GM12892 (cell line): ENCODE data around the gene PHF1.
"Not testable (repeated sequence)": the region's sequence is repeated elsewhere in the genome, so short reads cannot be mapped to it uniquely, and the experiment has no call there.

Source experiments
- DNase-seq: peaks from one replicate; pipeline ENCODE4 v3.0.0; 2011; ENCODE audit not compliant: insufficient read length
- FAIRE-seq: peaks from 2 replicates; lab custom pipeline; 2011; peaks lifted over from hg19 to GRCh38; lab: Jason Lieb, UNC
- POLR2A ChIP-seq: IDR thresholded peaks from 2 replicates; pipeline ENCODE4 v1.6.1; 2011; ENCODE audit warnings: low read depth, low read length, control low read depth
- POLR2AphosphoS5 ChIP-seq: IDR thresholded peaks from 2 replicates; pipeline ENCODE4 v1.6.1; 2011; ENCODE audit warnings: low read depth, low read length, control low read depth
- TAF1 ChIP-seq: IDR thresholded peaks from 2 replicates; pipeline ENCODE4 v1.6.1; 2011; ENCODE audit warnings: low read depth, mild to moderate bottlenecking, control low read depth, low read length, borderline replicate concordance

Gene PHF1

DNA sequence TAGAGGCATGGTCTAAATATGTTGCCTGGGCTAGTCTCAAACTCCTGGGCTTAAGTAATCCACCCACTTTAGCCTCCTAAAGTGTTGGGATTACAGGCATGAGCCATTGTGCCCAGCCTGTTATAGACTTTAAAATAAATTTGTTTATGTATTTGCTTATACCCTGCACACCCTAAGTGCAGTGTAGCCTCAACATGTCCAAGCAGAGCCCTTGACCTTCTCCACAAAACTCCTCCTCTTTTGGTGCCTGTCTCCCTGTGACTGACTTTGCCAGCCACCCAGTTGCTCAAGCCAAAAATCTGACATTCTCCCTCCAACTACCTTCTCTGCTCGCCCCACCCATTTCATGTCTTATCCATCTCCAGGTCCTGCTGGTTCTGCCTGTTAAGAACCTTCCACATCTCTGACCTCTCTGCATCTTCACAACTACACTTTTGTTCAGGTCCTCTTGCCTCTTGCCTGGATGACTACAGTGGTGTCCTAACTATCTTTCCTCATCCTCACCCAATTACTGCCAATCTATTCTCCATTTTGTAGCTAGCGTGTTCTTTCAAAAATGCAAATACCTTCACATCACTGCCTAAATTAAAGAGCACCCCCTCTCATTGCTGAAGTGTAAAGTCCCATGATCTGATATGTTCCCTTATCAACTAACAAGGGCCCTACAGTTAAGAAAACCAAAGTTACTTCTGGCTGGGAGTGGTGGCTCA is 30.4 kb upstream of the PHF1 start:
- TF ChIP-seq TAF1 (no peak), POLR2A (no peak), POLR2AphosphoS5 (no peak)
- no peak for FAIRE-seq
- no peak for DNase-seq

- TF ChIP-seq POLR2AphosphoS5 (no peak), TAF1 (no peak), POLR2A (no peak)
- FAIRE-seq (no peak), DNase-seq (no peak)
Observed at GRCh38 chr6:33383427-33384185, 27.2 kb upstream of the PHF1 start.

GRCh38 chr6:33384581-33385020 is 26.2 kb upstream of the PHF1 start:
- no peak for TF ChIP-seq POLR2A
- FAIRE-seq (no peak), DNase-seq (no peak)

GRCh38 chr6:33390173-33390572 is 20.6 kb upstream of the PHF1 start:
- TF ChIP-seq TAF1, result no peak
- TF ChIP-seq POLR2A, result no peak
- TF ChIP-seq POLR2AphosphoS5, result no peak
- DNase-seq (no peak), FAIRE-seq (no peak)

DNA sequence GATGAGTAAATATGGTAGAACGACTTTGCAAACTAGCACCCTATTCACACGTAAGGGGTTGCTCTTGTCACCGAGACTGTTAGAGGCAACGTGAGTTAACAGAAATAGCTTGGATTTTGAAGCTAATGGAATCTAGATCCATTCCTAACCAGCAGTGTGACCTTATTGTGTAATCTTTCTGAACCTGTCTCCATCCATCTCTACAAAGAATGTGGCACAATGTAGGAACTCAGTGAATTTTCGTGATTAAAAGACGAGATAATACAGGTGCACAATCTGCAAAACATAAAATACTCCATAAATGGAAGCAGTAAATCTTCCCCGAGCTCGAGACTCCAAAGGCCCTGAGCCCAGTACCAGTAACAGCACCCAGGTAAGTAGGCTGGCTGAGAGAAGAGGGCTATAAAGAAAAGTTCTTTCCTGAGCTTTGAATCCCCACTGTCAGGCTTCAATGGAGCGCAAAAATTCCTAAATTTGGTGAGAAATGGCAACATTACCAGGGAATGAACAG is 20.0 kb upstream of the PHF1 start:
- DNase-seq (no peak), FAIRE-seq (peak; percentile 27)
- TF ChIP-seq POLR2AphosphoS5 (no peak), POLR2A (no peak), TAF1 (no peak)

- TF ChIP-seq POLR2AphosphoS5 (no peak), TAF1 (no peak), POLR2A (no peak)
- peak; percentile 99 for FAIRE-seq
- peak; percentile 91 for DNase-seq
Observed at GRCh38 chr6:33391278-33391921, 19.4 kb upstream of the PHF1 start, which contains the start of gene KIFC1. KIFC1 (plus strand) TSS chr6:33391823; CDS start chr6:33391986, 163 bp downstream.

DNA sequence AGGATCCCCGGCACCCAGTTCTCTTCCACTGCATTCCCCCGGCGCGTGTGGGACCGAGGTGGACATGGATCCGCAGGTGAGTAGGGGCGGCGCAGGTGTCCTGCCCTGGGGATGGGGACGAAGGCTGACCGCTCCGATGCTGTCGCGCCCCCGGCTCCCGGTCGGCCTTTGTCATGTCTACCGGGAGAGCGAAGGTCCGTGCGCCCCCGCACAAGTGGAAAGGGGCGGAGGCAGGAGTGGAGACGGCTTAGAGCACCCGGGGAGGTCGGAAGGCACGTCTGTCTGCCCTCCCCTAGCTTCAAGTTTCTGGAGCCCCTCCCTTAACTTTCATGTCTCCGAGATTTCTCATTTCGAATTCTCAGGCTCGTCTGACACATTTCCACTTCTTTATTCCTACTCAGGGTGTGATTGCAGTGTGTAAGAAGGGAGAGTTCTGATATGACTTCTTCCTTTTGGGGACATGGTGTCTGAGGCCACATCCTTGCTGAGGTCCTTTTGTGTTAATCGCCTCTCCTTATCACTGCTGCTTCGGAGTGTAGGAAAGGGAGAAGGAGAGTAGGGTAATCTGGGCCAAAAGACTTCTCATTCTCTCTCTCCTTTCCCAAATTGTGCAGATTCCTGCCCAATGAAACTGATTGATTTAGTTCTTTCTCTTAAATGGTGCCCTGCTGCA is 18.8 kb upstream of the PHF1 start:
- TF ChIP-seq TAF1 (0 out of 2 replicates have a peak, but pooled peaks have one; percentile 6), POLR2A (no peak), POLR2AphosphoS5 (peak; percentile 16; the same call in 1 of the 2 replicates)
- FAIRE-seq, result no peak
- DNase-seq, result no peak

DNA sequence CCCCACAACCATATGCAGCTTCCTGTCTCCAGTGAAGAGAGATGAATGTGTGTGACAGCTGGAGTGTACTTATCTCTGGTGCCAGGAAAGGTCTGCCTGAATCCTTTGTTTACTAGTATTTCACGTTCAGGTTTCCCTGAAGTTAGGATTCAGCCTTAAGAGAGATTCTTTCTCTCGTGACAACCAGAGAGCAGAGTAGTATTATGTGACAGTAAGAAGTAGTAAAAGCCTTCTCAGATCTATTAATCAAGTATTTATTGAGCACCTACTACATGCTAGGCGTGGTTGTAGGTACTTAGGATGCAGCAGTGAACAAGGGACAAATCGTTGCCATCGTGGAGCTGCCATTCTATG is 18.2 kb upstream of the PHF1 start:
- no peak for DNase-seq
- FAIRE-seq, result no peak
- no peak for TF ChIP-seq POLR2A
- no peak for TF ChIP-seq POLR2AphosphoS5
- no peak for TF ChIP-seq TAF1

- TF ChIP-seq POLR2A, result no peak
- TF ChIP-seq TAF1, result no peak
- no peak for TF ChIP-seq POLR2AphosphoS5
- DNase-seq (no peak), FAIRE-seq (no peak)
Observed at GRCh38 chr6:33392979-33393378, 17.8 kb upstream of the PHF1 start.

- DNase-seq, result no peak
- FAIRE-seq, result no peak
- TF ChIP-seq POLR2A (no peak), POLR2AphosphoS5 (no peak)
Observed at GRCh38 chr6:33397541-33397940, 13.3 kb upstream of the PHF1 start.

DNA sequence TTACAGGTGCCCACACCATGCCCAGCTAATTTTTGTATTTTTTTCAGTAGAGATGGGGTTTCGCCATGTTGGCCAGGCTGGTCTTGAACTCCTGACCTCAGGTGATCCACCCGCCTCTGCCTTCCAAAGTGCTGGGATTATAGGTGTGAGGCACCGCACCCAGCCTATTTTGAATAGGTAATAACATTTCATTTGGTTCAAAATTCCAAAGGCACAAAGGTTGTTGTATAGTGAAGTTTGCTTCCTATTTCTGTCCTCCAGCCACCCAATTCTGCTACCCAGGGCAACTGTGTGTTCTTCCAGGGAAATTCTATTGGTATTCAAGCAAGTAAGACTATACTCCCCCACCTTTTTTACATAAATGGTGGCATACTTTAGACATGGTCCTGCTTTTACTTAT is 12.2 kb upstream of the PHF1 start:
- not testable (repeated sequence) for FAIRE-seq, DNase-seq

- not testable (repeated sequence) for DNase-seq, FAIRE-seq
Observed at GRCh38 chr6:33399881-33400280, 10.9 kb upstream of the PHF1 start.
